ENCODE results near the gene ATXN7.
A peak's percentile ranks its signal among the peaks of the same experiment; 100 is the strongest.

DNA sequence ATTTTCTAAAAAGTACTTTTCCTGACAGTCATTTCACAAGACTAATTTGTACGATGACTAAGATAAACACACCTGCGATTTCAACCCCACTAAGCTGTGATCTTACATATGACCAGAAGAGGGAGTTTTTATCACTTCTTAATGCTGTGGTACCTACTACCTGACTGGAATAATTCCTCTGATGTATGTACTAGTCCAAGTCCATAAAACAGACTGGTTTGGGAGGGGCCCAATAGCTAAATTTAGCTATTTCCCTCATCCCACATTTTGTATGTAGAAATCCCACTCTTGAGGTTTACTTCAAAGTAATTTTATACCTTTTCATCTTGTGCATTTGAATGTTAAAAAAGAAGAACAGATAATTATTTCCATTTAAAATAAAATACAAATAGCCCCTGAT lies 98.2 kb downstream of the ATXN7 start:
- no peak for TF ChIP-seq EP300 (IDR thresholded peaks at IDR 0.05)
- TF ChIP-seq, protein P1, sequence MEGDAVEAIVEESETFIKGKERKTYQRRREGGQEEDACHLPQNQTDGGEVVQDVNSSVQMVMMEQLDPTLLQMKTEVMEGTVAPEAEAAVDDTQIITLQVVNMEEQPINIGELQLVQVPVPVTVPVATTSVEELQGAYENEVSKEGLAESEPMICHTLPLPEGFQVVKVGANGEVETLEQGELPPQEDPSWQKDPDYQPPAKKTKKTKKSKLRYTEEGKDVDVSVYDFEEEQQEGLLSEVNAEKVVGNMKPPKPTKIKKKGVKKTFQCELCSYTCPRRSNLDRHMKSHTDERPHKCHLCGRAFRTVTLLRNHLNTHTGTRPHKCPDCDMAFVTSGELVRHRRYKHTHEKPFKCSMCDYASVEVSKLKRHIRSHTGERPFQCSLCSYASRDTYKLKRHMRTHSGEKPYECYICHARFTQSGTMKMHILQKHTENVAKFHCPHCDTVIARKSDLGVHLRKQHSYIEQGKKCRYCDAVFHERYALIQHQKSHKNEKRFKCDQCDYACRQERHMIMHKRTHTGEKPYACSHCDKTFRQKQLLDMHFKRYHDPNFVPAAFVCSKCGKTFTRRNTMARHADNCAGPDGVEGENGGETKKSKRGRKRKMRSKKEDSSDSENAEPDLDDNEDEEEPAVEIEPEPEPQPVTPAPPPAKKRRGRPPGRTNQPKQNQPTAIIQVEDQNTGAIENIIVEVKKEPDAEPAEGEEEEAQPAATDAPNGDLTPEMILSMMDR (IDR thresholded peaks at IDR 0.05): peak; percentile 45 to 65 (median 50)
